Hepatocyte (in vitro differentiated cells): ENCODE data around the gene MPI. TPM values are rescaled to one million over a fixed set of nuclear protein-coding genes. Genes with fewer than 3 reads are reported as not detected.

Experiments used
- DNase-seq: peaks from one replicate; pipeline ENCODE4 v3.0.0-alpha.2; 2016; ENCODE audit warnings: low spot score
- H2AFZ ChIP-seq: fragments of 200-600 bp; sonication (generic); 2 replicates; pipeline ENCODE4 v1.6.0; 2016; ENCODE audit warnings: antibody characterized with exemption, mild to moderate bottlenecking
- H3K27ac ChIP-seq: fragments of 200-600 bp; sonication (generic); 2 replicates; pipeline ENCODE4 v1.5.1; 2016; ENCODE audit warnings: mild to moderate bottlenecking
- H3K27me3 ChIP-seq: fragments of 200-600 bp; sonication (generic); 2 replicates; pipeline ENCODE4 v1.6.1; 2016
- H3K36me3 ChIP-seq: fragments of 200-600 bp; sonication (generic); replicated peaks from 2 replicates; pipeline ENCODE4 v1.5.1; 2016; ENCODE audit warnings: low read depth; ENCODE audit not compliant: insufficient read depth
- H3K4me1 ChIP-seq: fragments of 200-600 bp; sonication (generic); 2 replicates; pipeline ENCODE4 v1.5.1; 2016; ENCODE audit warnings: mild to moderate bottlenecking, moderate library complexity; ENCODE audit not compliant: insufficient read depth
- H3K4me2 ChIP-seq: fragments of 200-600 bp; sonication (generic); 2 replicates; pipeline ENCODE4 v1.6.0; 2016
- H3K4me3 ChIP-seq: fragments of 200-600 bp; sonication (generic); 2 replicates; pipeline ENCODE4 v1.5.1; 2016; ENCODE audit warnings: mild to moderate bottlenecking
- H3K79me2 ChIP-seq: fragments of 200-600 bp; sonication (generic); 2 replicates; pipeline ENCODE4 v1.6.0; 2017; ENCODE audit warnings: mild to moderate bottlenecking
- H3K9me2 ChIP-seq: fragments of 200-600 bp; sonication (generic); replicated peaks from 2 replicates; pipeline ENCODE4 v1.6.0; 2017; ENCODE audit warnings: mild to moderate bottlenecking; ENCODE audit not compliant: insufficient read depth
- H3K9me3 ChIP-seq: fragments of 200-600 bp; sonication (generic); 2 replicates; pipeline ENCODE4 v1.5.1; 2016; ENCODE audit warnings: low read depth, mild to moderate bottlenecking
- H4K20me1 ChIP-seq: fragments of 200-600 bp; sonication (generic); 2 replicates; pipeline ENCODE4 v1.6.0; 2016; ENCODE audit warnings: mild to moderate bottlenecking; ENCODE audit not compliant: insufficient read depth, poor library complexity, severe bottlenecking
- CTCF ChIP-seq: fragments of 200-600 bp; sonication (generic); IDR thresholded peaks from 2 replicates; pipeline ENCODE4 v1.5.1; 2016; ENCODE audit warnings: antibody characterized with exemption, mild to moderate bottlenecking; ENCODE audit not compliant: poor library complexity
- EZH2 ChIP-seq: fragments of 200-600 bp; sonication (generic); IDR thresholded peaks from 2 replicates; pipeline ENCODE4 v1.6.1; 2016; ENCODE audit warnings: antibody characterized with exemption, mild to moderate bottlenecking, borderline replicate concordance
- EZH2phosphoT487 ChIP-seq: fragments of 200-600 bp; sonication (generic); IDR thresholded peaks from one replicate; pipeline ENCODE4 v1.6.1; 2018; ENCODE audit warnings: antibody characterized with exemption, mild to moderate bottlenecking, low read depth, moderate library complexity; ENCODE audit not compliant: unreplicated experiment, severe bottlenecking
- WGBS: methylation state at CpG from one replicate; pipeline ENCODE4 v1.1.6; 2016; ENCODE audit warnings: low lambda C conversion rate; ENCODE audit errors: missing lambda C conversion rate; 5-methylcytosine and 5-hydroxymethylcytosine counted together
- polyA plus RNA-seq: library from polyadenylated mRNA; unstranded; fragments of >200 nt; fragmentation: Nextera tagmentation; extraction: Ambion mirVana; gene quantifications from 2 replicates; pipeline ENCODE4 v1.2.1, GENCODE V29; 2016
- total RNA-seq: library from RNA; depleted of rRNA; stranded (reverse); fragments of >200 nt; gene quantifications from 2 replicates; pipeline ENCODE4 v1.2.3, GENCODE V29; 2014

The MPI gene
- total and polyA plus RNA-seq, 2 experiments from 2014 or later = 32.8 to 41.1 TPM

DNA sequence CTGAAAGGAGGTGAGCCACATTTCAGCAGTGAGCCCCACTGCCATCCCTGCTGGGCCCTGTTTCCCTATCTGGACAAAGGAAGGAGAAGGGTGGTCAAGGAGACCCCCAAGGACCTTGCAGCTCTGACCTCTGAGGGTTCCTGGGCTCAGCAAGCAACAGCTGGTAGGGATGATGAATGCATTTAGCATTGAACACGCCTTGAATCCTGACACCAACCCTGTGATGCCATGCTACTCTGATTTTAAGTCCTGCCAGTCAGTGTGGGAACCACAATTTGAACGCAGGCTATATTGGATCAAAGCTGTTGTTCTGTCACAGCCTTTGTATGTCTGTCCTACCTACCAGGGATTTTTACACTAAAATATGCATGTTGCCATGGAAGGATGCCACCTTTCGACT lies 6.5 kb downstream of the MPI start:
- TF ChIP-seq EZH2 (no peak), CTCF (no peak), EZH2phosphoT487 (no peak)
- no peaks in the 10 kb centered on the region for H3K36me3 ChIP-seq
- H3K27me3 ChIP-seq = no peaks in the 10 kb centered on the region
- peaks cover 8% of the 10 kb centered on the region for H3K79me2 ChIP-seq
- peaks cover 2% of the 10 kb centered on the region for H3K4me1 ChIP-seq
- H3K9me2 ChIP-seq = no peaks in the 10 kb centered on the region
- H3K27ac ChIP-seq = no peak overlapping the region
- no peaks in the 10 kb centered on the region for H4K20me1 ChIP-seq
- H2AFZ ChIP-seq = no peak overlapping the region
- H3K4me2 ChIP-seq = no peak overlapping the region
- H3K9me3 ChIP-seq = no peaks in the 10 kb centered on the region
- H3K4me3 ChIP-seq = no peak overlapping the region
- DNase-seq = no peak
- WGBS = 96% methylated on average over 3 of the region's 3 CpGs

- Histone ChIP-seq H3K36me3 (no peaks in the 10 kb centered on the region), H3K4me3 (no peak overlapping the region), H4K20me1 (no peaks in the 10 kb centered on the region), H3K9me3 (no peaks in the 10 kb centered on the region), H2AFZ (no peak overlapping the region), H3K27ac (no peak overlapping the region), H3K79me2 (peaks cover 8% of the 10 kb centered on the region), H3K9me2 (no peaks in the 10 kb centered on the region), H3K4me2 (no peak overlapping the region), H3K27me3 (no peaks in the 10 kb centered on the region), H3K4me1 (peaks cover 4% of the 10 kb centered on the region)
- no peak for TF ChIP-seq CTCF
- DNase-seq = no peak
- 92% methylated on average over 6 of the region's 6 CpGs for WGBS
Observed at GRCh38 chr15:74897300-74897701, 7.5 kb downstream of the MPI start.

- Histone ChIP-seq H3K9me2 (no peaks in the 10 kb centered on the region), H3K27ac (no peak overlapping the region), H3K4me1 (peaks cover 15% of the 10 kb centered on the region), H3K79me2 (peaks cover 33% of the 10 kb centered on the region), H4K20me1 (no peaks in the 10 kb centered on the region), H2AFZ (no peak overlapping the region), H3K27me3 (no peaks in the 10 kb centered on the region), H3K36me3 (peaks cover 8% of the 10 kb centered on the region), H3K4me2 (no peak overlapping the region), H3K9me3 (no peaks in the 10 kb centered on the region), H3K4me3 (no peak overlapping the region)
- WGBS = 20% methylated on average over 5 of the region's 5 CpGs
- peak; percentile 74 for DNase-seq
- peak; percentile 94 for TF ChIP-seq CTCF
- no peak for TF ChIP-seq EZH2phosphoT487
Observed at GRCh38 chr15:74901612-74902063, 11.8 kb downstream of the MPI start.
